Mesenchymal stem cell (in vitro differentiated cells and primary cell): ENCODE data around the gene MBNL2.

ENCODE experiments used
- DNase-seq: peaks from one replicate; pipeline ENCODE4 v3.0.0-alpha.2; 2013
- H2AFZ ChIP-seq: one replicate; pipeline ENCODE4 v1.6.1; 2013; ENCODE audit warnings: low read depth, mild to moderate bottlenecking, control low read depth, inconsistent platforms, low read length, moderate library complexity
- H2AK5ac ChIP-seq: 2 replicates; pipeline ENCODE4 v1.6.1; 2013; ENCODE audit warnings: low read length, moderate library complexity, mild to moderate bottlenecking, inconsistent platforms; ENCODE audit not compliant: severe bottlenecking
- H2BK120ac ChIP-seq: one replicate; pipeline ENCODE4 v1.6.1; 2013; ENCODE audit warnings: low read depth, mild to moderate bottlenecking, inconsistent platforms, low read length, moderate library complexity
- H2BK12ac ChIP-seq, 2 experiments: one replicate each; pipeline ENCODE4 v1.6.1; 2013; ENCODE audit warnings: inconsistent platforms in 2 of 2, low read length in 2 of 2, mild to moderate bottlenecking in 2 of 2, moderate library complexity in 2 of 2, control low read depth in 1 of 2
- H2BK15ac ChIP-seq: one replicate; pipeline ENCODE4 v1.6.1; 2013; ENCODE audit warnings: mild to moderate bottlenecking, low read depth, inconsistent platforms; ENCODE audit not compliant: poor library complexity, severe bottlenecking
- H2BK5ac ChIP-seq: 2 replicates; pipeline ENCODE4 v1.6.1; 2013; ENCODE audit warnings: low read depth, mild to moderate bottlenecking, low read length, control low read depth, inconsistent platforms; ENCODE audit not compliant: poor library complexity, severe bottlenecking
- H3K14ac ChIP-seq, 2 experiments: one replicate each; pipeline ENCODE4 v1.6.1; 2013; ENCODE audit warnings: inconsistent platforms in 2 of 2, low read length in 2 of 2, control low read depth in 1 of 2, mild to moderate bottlenecking in 1 of 2, moderate library complexity in 1 of 2
- H3K18ac ChIP-seq, 2 experiments: one replicate each; pipeline ENCODE4 v1.6.1; 2013; ENCODE audit warnings: inconsistent platforms in 2 of 2, low read length in 2 of 2, control low read depth in 1 of 2, low read depth in 1 of 2, mild to moderate bottlenecking in 1 of 2
- H3K23ac ChIP-seq, 2 experiments: one replicate each; pipeline ENCODE4 v1.6.1; 2013; ENCODE audit warnings: inconsistent platforms in 2 of 2, low read length in 2 of 2, mild to moderate bottlenecking in 2 of 2, moderate library complexity in 2 of 2, control low read depth in 1 of 2
- H3K27ac ChIP-seq: 2 replicates; pipeline ENCODE4 v1.5.1; 2013; ENCODE audit warnings: mild to moderate bottlenecking, moderate library complexity, low read length, control low read depth, inconsistent platforms; ENCODE audit not compliant: poor library complexity, severe bottlenecking
- H3K27me3 ChIP-seq, 2 experiments: 2 replicates each; pipeline versions ENCODE4 v1.6.1 to v1.7.0; 2013; ENCODE audit warnings: low read length in 2 of 2, mild to moderate bottlenecking in 2 of 2, moderate library complexity in 2 of 2, control low read depth in 1 of 2, inconsistent platforms in 1 of 2; ENCODE audit not compliant: control insufficient read depth in 1 of 2, insufficient read depth in 1 of 2
- H3K36me3 ChIP-seq, 2 experiments: 2 replicates each; pipeline versions ENCODE4 v1.6.1 to v1.7.0; 2013; ENCODE audit warnings: low read length in 2 of 2, control low read depth in 1 of 2, inconsistent platforms in 1 of 2, low read depth in 1 of 2, mild to moderate bottlenecking in 1 of 2; ENCODE audit not compliant: insufficient read depth in 2 of 2, control insufficient read depth in 1 of 2
- H3K4ac ChIP-seq, 2 experiments: one replicate each; pipeline ENCODE4 v1.6.1; 2013; ENCODE audit warnings: inconsistent platforms in 2 of 2, low read length in 2 of 2, mild to moderate bottlenecking in 2 of 2, moderate library complexity in 2 of 2, control low read depth in 1 of 2, low read depth in 1 of 2
- H3K4me1 ChIP-seq: 2 replicates; pipeline ENCODE4 v1.6.1; 2013; ENCODE audit warnings: low read depth, low read length, control low read depth; ENCODE audit not compliant: control insufficient read depth, insufficient read depth
- H3K4me2 ChIP-seq: 2 replicates; pipeline ENCODE4 v1.6.1; 2013; ENCODE audit warnings: low read length, mild to moderate bottlenecking, inconsistent platforms; ENCODE audit not compliant: poor library complexity, severe bottlenecking
- H3K4me3 ChIP-seq, 2 experiments: 2 replicates each; pipeline versions ENCODE4 v1.5.1 to v1.7.0; 2013; ENCODE audit warnings: low read length in 2 of 2, mild to moderate bottlenecking in 2 of 2, control low read depth in 1 of 2, low read depth in 1 of 2; ENCODE audit not compliant: insufficient read depth in 1 of 2
- H3K79me1 ChIP-seq: replicated peaks from 2 replicates; pipeline ENCODE4 v1.6.1; 2013; ENCODE audit warnings: mild to moderate bottlenecking, control low read depth, low read length, inconsistent platforms; ENCODE audit not compliant: poor library complexity, severe bottlenecking
- H3K9ac ChIP-seq: 2 replicates; pipeline ENCODE4 v1.7.0; 2013; ENCODE audit warnings: mild to moderate bottlenecking, low read length, moderate library complexity
- H3K9me3 ChIP-seq: 2 replicates; pipeline ENCODE4 v1.7.0; 2013; ENCODE audit warnings: mild to moderate bottlenecking, low read length; ENCODE audit not compliant: control insufficient read depth
- H4K8ac ChIP-seq: one replicate; pipeline ENCODE4 v1.6.1; 2013; ENCODE audit warnings: inconsistent platforms, mild to moderate bottlenecking, low read length, moderate library complexity
- H4K91ac ChIP-seq: one replicate; pipeline ENCODE4 v1.6.1; 2013; ENCODE audit warnings: mild to moderate bottlenecking, low read length, inconsistent platforms
- WGBS: methylation state at CpG from one replicate; pipeline ENCODE4 v1.1.7; 2013; ENCODE audit warnings: mixed read lengths; 5-methylcytosine and 5-hydroxymethylcytosine counted together

MBNL2 gene

DNA sequence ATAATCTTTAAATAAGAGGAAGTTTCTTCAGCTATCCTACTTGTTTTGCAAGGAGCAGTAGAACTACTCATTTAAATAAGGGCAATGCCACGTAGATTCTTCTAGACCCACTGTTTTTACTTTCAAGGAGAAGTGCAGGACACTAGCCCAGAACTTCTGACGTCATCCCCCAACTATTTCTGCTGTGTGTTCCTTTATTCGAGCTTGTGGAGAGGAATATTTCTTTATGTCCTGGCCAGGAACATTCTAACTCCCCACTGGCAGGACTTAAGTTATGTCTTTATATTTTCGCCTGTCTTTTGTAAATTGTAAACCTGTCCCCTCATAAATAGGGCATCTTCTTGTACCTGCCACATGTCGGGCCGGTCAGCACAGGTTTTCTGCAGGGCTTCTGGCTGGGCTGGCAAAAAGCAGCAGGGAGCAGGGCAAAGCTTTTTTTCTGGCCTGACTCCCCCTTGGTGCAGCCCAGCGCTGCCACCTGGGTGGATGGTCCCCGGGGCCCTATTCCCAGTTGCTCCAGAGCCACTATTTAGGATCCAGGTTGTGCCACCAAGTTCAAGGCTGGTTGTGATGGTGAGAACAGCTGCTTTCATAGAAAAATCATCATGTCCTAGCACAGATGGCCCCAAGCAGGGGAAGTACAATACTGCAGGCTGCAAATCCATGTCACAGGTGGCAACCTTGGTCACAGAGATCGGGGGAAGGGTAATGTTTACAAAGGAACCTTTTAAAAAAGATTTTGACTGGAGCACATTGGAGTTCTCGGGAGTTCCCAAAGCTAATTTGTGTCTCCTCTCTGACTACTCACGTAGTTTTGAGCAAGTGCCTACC is 1.8 kb downstream of the MBNL2 start:
- Histone ChIP-seq H3K14ac (no peak overlapping the region), H3K18ac (peak overlapping the region; percentile 14 to 87), H4K8ac (peak overlapping the region; percentile 30), H4K91ac (peak overlapping the region; percentile 19), H3K4me2 (peak overlapping the region; percentile 80), H2BK12ac (peak overlapping the region in 1 of 2 experiments; percentile 21), H2BK15ac (peak overlapping the region; percentile 26), H3K4ac (peak overlapping the region in 1 of 2 experiments; percentile 82), H3K9me3 (no peaks in the 10 kb centered on the region), H3K79me1 (no peaks in the 10 kb centered on the region), H2BK5ac (peak overlapping the region; percentile 62), H3K4me3 (peak overlapping the region; percentile 62 to 87), H3K36me3 (peaks cover 0 to 5% of the 10 kb centered on the region in 2 experiments), H2AFZ (no peak overlapping the region), H3K23ac (no peak overlapping the region), H2AK5ac (peak overlapping the region; percentile 20), H3K9ac (peak overlapping the region; percentile 95), H3K4me1 (peaks cover 14% of the 10 kb centered on the region), H3K27ac (peak overlapping the region; percentile 97), H3K27me3 (no peaks in the 10 kb centered on the region), H2BK120ac (no peak overlapping the region)
- WGBS: 9% methylated on average over 10 of the region's 11 CpGs
- peak; percentile 94 for DNase-seq

DNA sequence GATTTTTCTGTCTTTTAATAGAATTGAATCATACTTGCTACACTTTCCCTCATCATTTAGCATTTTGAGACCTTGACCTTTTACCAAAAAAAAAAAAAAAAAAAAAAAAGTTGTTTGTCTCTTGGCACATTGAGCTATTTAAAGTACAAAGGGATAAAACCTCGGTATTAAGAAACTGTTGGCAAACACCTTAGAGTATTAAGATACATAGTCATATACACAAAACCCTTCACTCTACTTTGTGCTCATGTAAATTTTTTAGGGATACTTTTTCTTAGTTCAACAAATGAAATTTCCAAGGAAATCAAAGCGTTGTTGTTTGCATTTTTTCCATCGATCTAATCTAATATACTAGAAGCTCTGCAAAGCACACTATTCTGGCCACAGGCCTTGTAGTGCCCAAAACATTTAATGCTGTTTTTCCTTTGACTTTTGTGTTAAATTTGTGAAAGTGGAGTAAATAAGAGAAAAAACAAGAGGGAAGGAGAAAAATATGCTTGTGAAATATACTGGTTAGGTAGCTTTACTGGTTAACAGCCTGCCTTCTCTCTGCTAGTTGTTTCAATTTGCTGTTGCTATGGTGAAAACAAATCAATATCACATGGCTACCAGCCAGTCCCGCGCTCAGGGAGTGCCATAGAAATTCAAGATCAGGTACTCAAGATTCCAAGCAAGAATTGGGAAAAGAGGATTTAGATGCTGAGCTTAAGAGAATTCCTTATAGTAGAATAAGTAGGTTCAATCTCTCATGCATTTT is 2.6 kb downstream of the MBNL2 start:
- H2BK5ac ChIP-seq: no peak overlapping the region
- no peak overlapping the region for H2BK12ac ChIP-seq
- no peak overlapping the region for H2AFZ ChIP-seq
- H3K4me1 ChIP-seq: peaks cover 14% of the 10 kb centered on the region
- H3K18ac ChIP-seq: no peak overlapping the region
- H3K36me3 ChIP-seq: peaks cover 0 to 5% of the 10 kb centered on the region in 2 experiments
- no peak overlapping the region for H3K4ac ChIP-seq
- H4K8ac ChIP-seq: no peak overlapping the region
- no peak overlapping the region for H2BK15ac ChIP-seq
- no peaks in the 10 kb centered on the region for H3K79me1 ChIP-seq
- no peak overlapping the region for H4K91ac ChIP-seq
- no peak overlapping the region for H3K14ac ChIP-seq
- H3K27me3 ChIP-seq: no peaks in the 10 kb centered on the region
- peak overlapping the region; percentile 80 for H3K4me2 ChIP-seq
- DNase-seq: peak; percentile 75
- peak overlapping the region; percentile 97 for H3K27ac ChIP-seq
- WGBS: 75% methylated on average over 2 of the region's 5 CpGs
- H3K4me3 ChIP-seq: peak overlapping the region in 1 of 2 experiments; percentile 87
- no peak overlapping the region for H3K23ac ChIP-seq
- H2BK120ac ChIP-seq: no peak overlapping the region
- H3K9me3 ChIP-seq: no peaks in the 10 kb centered on the region
- peak overlapping the region; percentile 95 for H3K9ac ChIP-seq
- H2AK5ac ChIP-seq: no peak overlapping the region

DNA sequence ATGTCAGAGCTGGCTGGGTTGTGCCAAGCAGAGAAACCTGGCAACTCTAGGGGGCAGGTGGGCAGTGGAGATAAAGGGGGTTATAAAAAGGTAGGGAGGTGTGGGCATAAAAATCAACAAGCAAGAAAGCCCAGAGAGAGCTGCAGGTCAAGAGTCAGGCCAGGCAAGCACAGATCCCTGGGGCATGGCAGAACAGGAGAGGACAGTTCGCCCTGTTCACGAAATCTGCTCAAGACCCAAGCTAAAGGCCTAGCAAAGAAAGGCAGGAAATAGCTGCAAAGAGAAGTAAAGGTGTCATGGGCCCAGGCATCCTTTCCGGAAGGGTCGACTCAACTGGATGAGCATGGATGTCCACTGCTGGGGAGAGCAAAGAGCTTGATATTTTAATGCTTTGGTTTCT is 3.4 kb downstream of the MBNL2 start:
- Histone ChIP-seq H2BK15ac (no peak overlapping the region), H3K23ac (no peak overlapping the region), H4K91ac (no peak overlapping the region), H3K79me1 (no peaks in the 10 kb centered on the region), H4K8ac (peak overlapping the region; percentile 4), H3K9me3 (no peaks in the 10 kb centered on the region), H2BK12ac (peak overlapping the region; percentile 45 to 76), H3K27me3 (no peaks in the 10 kb centered on the region), H3K9ac (peak overlapping the region; percentile 95), H3K4me2 (peak overlapping the region; percentile 65), H2AFZ (no peak overlapping the region), H3K4me1 (peaks cover 14% of the 10 kb centered on the region), H3K4ac (peak overlapping the region in 1 of 2 experiments; percentile 58), H2BK120ac (no peak overlapping the region), H2BK5ac (no peak overlapping the region), H3K27ac (no peak overlapping the region), H2AK5ac (peak overlapping the region; percentile 56), H3K18ac (peak overlapping the region in 1 of 2 experiments; percentile 49), H3K4me3 (peak overlapping the region; percentile 32 to 87), H3K14ac (peak overlapping the region in 1 of 2 experiments; percentile 68), H3K36me3 (peaks cover 0 to 5% of the 10 kb centered on the region in 2 experiments)
- WGBS: 95% methylated on average over 4 of the region's 4 CpGs
- DNase-seq: no peak

DNA sequence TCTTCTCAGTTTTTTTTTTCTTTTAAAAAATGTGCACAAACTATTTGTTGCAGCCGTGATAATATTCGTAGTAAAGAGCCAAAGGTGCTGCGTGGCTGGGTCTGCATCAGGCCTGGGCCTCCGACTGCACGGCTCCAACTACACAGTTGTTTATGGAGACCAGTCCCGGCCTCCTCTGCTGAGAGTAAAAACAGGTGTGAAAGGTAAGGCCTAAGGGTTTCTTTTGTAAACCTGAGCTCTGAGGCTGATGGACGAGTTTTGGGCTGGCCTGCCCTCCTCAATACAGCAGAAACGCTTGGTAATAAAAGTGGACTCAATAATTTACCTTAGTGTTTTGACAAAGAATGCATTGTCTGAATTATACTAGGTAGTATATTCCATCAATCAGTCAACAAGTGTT is 3.9 kb downstream of the MBNL2 start:
- peaks cover 0 to 5% of the 10 kb centered on the region in 2 experiments for H3K36me3 ChIP-seq
- H3K9me3 ChIP-seq: no peaks in the 10 kb centered on the region
- 79% methylated on average over 6 of the region's 8 CpGs for WGBS
- no peak overlapping the region for H2BK12ac ChIP-seq
- no peak overlapping the region for H2BK15ac ChIP-seq
- peak overlapping the region; percentile 22 to 87 for H3K4me3 ChIP-seq
- H3K18ac ChIP-seq: peak overlapping the region in 1 of 2 experiments; percentile 8
- H2AK5ac ChIP-seq: no peak overlapping the region
- no peak overlapping the region for H2BK120ac ChIP-seq
- H3K79me1 ChIP-seq: no peaks in the 10 kb centered on the region
- no peak overlapping the region for H4K91ac ChIP-seq
- no peak overlapping the region for H3K27ac ChIP-seq
- H3K23ac ChIP-seq: no peak overlapping the region
- no peak overlapping the region for H3K14ac ChIP-seq
- H3K4me2 ChIP-seq: peak overlapping the region; percentile 1
- no peak overlapping the region for H2BK5ac ChIP-seq
- H2AFZ ChIP-seq: no peak overlapping the region
- peaks cover 14% of the 10 kb centered on the region for H3K4me1 ChIP-seq
- no peak overlapping the region for H4K8ac ChIP-seq
- peak overlapping the region; percentile 95 for H3K9ac ChIP-seq
- DNase-seq: no peak
- no peaks in the 10 kb centered on the region for H3K27me3 ChIP-seq
- H3K4ac ChIP-seq: peak overlapping the region in 1 of 2 experiments; percentile 35
